Medulla oblongata (tissue), 1 donor: ENCODE results near the gene CFAP92.
A peak's percentile ranks its signal among the peaks of the same experiment; 100 is the strongest.
"Not testable (repeated sequence)": the region's sequence is repeated elsewhere in the genome, so short reads cannot be mapped to it uniquely, and the experiment has no call there.

Source experiments
- DNase-seq: peaks from one replicate; pipeline ENCODE4 v3.0.0-alpha.2; 2015; ENCODE audit errors: extremely low spot score

CFAP92 gene

GRCh38 chr3:128902426-128902825, 91.5 kb downstream of the CFAP92 start:
- no peak for DNase-seq

- DNase-seq, result no peak
Observed at GRCh38 chr3:128895843-128896697, 97.8 kb downstream of the CFAP92 start.

DNA sequence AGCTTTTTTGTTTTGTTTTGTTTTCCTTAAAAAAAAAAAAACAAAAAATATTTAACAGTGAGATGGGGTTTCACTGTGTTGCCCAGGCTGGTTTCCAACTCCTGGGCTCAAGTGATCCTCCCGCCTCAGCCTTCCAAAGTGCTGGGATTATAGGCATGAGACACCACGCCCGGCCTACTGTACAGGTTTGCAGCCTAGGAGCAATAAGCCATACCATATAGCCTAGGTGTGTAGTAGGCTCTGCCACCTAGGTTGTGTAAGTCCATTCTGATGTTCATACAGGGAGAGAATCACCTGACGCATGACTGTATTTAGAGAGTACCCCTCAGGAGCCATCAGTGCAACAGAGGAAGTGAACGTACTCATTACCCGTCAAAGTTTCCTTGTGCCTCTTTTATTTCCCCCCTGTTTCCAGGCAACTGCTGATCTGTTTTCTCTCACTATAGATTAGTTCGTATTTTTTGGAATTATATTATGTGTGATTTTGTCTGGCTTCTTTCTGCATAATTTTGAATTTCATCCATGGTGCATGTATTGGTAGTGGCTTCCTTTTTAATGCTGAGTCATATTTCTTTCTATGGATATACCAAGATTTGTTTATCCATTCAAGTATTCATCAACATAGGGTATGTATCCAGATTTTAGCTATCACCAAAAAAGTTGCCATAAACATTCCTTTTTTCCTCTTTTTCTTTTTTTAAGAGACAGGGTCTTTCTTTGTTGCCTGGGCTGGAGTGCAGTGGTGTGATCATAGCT, 104.6 kb downstream of the CFAP92 start:
- no peak for DNase-seq

GRCh38 chr3:128884992-128885391, 108.9 kb downstream of the CFAP92 start:
- DNase-seq, result no peak

GRCh38 chr3:128882719-128883118, 111.2 kb downstream of the CFAP92 start:
- DNase-seq, result no peak

- DNase-seq, result no peak
Observed at GRCh38 chr3:128881576-128881975, 112.3 kb downstream of the CFAP92 start.

- not testable (repeated sequence) for DNase-seq
Observed at GRCh38 chr3:128880455-128880854, 113.4 kb downstream of the CFAP92 start.

- DNase-seq, result no peak
Observed at GRCh38 chr3:128879991-128880390, 113.9 kb downstream of the CFAP92 start.

GRCh38 chr3:128879125-128879969, 114.5 kb downstream of the CFAP92 start, which contains the start of gene ACAD9:
Gene ACAD9 (plus strand): TSS chr3:128879620. CDS start chr3:128879692, 72 bp downstream.
- DNase-seq, result peak; percentile 99

- peak; percentile 48 for DNase-seq
Observed at GRCh38 chr3:128878556-128879124, 115.2 kb downstream of the CFAP92 start.

DNA sequence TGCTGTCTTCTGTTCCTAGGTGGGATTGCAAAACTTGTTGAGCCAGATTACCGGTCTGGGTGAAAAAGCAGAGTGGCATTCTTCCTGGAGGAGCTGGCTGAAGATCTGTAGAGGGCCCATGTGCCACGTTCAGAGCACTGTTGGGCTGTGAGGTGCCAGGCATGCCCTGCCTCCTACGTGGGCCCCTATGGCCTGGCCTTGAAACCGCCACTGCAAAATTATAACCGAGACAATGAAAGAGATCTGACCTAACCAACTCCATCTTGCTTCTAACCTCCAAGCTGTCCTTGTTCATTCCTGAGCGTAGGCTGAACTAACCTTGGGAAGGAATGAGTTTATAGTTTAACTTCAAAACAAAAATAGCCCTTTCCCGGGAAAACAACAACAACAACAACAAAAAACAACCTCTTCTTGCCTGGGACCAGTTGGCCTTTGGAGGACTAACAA, 115.8 kb downstream of the CFAP92 start:
- DNase-seq, result no peak

DNA sequence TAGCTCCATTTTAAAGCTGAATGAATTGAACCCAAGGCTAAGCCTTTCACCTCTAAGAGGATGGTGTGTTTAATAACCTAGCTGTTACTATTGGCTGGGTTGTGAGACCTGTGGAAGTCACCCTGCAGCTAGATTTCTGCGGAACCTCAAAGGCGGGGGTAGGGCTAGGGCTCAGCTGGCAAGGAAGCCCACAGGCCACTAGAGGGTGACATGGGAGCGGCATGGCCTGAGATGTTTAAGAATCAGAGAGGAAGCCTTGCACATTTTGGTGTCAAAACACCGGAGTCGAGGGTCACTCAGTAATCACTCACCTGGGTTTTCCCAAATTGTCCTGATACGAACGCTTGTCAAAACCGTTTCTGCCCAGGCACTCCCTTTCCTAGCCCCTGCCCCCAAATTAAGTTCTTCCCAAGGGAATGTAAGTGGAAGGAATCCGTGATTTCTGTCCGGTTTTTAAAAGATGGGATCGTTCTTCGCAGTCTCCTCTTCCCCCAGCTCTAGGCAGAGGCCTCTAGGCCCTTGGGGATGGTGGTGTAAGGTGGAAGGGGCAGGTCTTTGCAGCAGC, 118.2 kb downstream of the CFAP92 start:
- peak; percentile 54 for DNase-seq

DNA sequence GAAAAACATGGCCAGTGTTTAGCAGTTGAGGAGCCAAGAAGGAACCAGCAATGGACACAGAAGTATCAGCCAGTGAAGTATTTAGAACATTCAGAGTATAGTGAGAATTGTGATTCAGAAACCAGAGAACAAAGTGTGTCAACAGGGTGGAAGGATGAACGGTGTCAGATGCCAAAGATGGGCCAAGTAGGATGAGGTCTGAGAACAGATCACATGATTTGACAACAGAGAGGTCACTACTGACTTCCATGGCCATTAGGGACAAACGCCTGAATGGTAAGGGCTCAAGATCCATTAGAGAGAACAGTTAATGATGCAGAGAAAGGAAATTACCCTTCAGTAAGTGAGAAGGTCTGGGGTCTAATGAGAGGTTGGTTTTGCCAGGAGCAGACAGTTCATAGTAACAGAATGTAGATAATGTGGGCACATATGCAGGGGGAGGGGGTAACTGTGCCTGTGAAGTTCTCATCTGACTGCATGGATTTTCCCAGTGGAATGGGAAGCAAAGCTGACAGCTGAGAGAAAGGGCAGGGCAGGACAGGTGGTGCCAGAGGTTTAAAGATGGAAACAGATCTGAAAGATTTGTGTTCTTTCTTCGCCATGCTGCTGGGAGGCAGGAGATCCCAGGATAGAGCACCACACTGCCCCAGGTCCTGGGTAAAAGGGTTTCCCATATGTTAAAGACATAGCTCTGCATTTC, 119.2 kb downstream of the CFAP92 start:
- DNase-seq, result no peak

DNA sequence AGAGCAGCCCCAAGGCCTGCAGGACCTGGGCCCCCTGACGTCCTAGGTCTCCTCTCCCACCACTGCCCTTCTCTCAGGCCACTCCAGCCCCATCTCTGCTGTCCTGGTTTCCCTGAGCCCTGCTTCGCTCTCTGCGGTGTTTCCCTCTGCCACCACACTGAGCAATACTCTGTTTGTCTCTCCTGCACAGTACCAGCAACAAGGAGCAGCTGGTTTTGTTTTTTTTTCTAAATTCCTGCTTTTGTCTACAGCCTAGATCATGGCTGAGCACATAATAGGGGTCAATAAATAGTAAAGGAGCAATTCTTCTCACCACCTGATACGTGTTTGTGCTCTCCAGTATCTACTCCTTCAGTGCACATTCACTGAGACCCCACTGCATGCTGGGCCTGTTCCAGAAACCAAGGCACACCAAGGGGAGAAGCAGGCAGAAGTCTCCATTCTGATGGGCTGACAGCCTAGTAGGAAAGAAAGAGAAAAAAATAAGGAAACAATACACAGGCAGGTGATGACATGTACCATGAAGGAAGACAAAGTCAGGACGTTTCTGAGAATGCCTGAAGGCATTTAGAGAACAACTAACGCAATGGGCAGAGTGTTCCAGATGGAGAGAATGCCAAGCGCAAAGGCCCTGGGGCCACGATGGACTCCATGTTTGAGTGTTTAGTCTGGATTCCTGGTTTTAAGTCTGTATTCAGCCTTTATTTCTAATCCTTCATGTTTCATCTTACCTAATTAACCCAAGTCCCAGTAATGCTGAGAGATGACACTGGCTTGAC, 120.4 kb downstream of the CFAP92 start:
- no peak for DNase-seq

DNA sequence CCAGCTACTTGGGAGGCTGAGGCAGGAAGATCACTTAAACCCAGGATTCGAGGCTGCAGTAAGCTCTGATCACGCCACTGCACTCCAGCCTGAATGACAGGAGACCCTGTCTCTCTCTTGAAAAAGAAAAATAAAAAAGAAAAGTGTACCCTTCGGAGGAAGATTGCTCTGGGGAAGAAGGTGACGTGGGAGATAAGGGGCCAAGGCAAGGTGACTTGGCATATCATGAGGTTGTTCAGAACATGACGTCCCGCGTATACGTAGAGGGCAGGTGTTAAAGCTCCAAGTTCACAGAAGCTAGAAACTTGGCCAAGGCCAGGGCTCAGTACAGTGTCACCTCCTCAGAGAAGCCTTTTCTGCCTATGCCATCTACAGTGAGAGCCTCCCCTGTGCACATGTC, 121.1 kb downstream of the CFAP92 start:
- DNase-seq, result no peak

- DNase-seq, result no peak
Observed at GRCh38 chr3:128872282-128872681, 121.6 kb downstream of the CFAP92 start.

- DNase-seq, result no peak
Observed at GRCh38 chr3:128870347-128870746, 123.5 kb downstream of the CFAP92 start.

DNA sequence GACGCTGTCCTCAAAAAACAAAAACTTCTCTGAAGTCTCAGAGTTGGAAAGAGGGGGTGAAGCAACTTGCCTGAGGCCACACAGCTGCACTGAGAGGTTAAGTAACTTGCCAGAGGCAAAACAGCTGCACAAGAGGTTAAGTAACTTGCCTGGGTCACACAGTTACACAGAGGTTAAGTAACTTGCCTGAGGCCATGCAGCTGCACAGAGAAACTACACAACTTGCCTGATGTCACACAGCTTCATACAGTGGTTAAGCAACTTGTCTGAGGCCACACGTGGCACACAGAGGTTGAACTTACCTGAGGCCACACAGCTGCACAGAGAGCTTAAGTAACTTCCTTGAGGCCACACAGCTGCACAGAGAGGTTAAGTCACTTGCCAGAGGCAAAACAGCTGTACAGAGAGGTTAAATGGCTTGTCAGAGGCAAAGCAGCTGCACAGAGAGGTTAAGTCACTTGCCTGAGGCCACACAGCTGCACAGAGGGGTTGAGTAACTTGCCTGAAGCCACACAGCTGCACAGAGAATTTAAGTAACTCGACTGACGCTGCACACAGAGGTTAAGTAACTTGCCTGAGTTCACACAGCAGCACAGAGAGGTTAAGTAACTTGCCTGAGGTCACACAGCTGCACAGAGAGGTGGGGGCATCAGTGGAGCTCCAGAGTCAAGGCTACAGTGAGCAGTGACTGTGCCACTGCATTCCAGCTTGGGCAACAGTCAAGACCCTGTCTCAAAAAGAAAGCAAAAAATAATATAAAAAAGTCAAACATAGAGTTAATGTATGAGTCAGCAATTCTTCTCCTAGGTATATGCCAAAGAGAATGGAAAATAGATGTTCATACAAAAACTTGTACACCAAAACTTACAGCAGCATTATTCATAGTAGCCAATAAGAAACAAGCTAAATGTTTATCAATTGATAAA, 126.4 kb downstream of the CFAP92 start:
- no peak for DNase-seq
